ENCODE results near the gene KMT5B. TPM values are rescaled to one million over a fixed set of nuclear protein-coding genes. Genes with fewer than 3 reads are reported as not detected.
A peak's percentile ranks its signal among the peaks of the same experiment; 100 is the strongest.

Gene KMT5B
- total and polyA plus RNA-seq, 2 of the 13 experiments (the other 11 are each of a cell fraction or from before 2014, with no cell fraction given), result 17.6 to 23.7 TPM

- TF ChIP-seq ZNF841 (CRISPR knock-in tag; IDR thresholded peaks at IDR 0.05; ENCODE audit: borderline replicate concordance), result no peak
- no peaks in the 10 kb centered on the region for H3K9me3 ChIP-seq (ENCODE audit: low read length)
- H3K4me2 ChIP-seq (ENCODE audit: low read depth, low read length), result no peak overlapping the region
- no peak for DNase-seq (ENCODE audit: low spot score)
- H4K20me1 ChIP-seq (ENCODE audit: insufficient read depth, low read length), result no peaks in the 10 kb centered on the region
- peaks cover 84% of the 10 kb centered on the region for H3K4me1 ChIP-seq (ENCODE audit: insufficient read depth, low read length)
- CTCF ChIA-PET (ENCODE audit: low intra/inter-chr PET ratio, low total read pairs), result no interaction called here
- POLR2A ChIA-PET, result interaction anchor here (0.7 to 6.6 kb wide), 3 partner anchors 21 to 421 kb away, joined by 5 to 98 read pairs (median 14); partner anchors contain the start of gene CHKA
- intact Hi-C loops (cut with micrococcal nuclease; ENCODE audit: unreplicated experiment) (no loop called here), in situ Hi-C loops (cut with HindIII; ENCODE audit: extremely low pct_ligation_motif_present, low pct_unique_long_range_greater_than_20kb) (no loop called here)
- no peaks in the 10 kb centered on the region for H3K79me2 ChIP-seq (ENCODE audit: insufficient read depth, low read length)
- H3K27ac ChIP-seq (ENCODE audit: extremely low read length, insufficient read depth, low read length), result no peak overlapping the region
- no peak overlapping the region for H3K9ac ChIP-seq (ENCODE audit: insufficient read depth, low read depth, low read length)
- no TSS peak for BruUV-seq (replicated peaks)
- H3K36me3 ChIP-seq (replicated peaks in 1 of 2; ENCODE audit: control insufficient read depth in 1 of 2, insufficient read depth in 2 of 2, low read length in 2 of 2), result no peaks in the 10 kb centered on the region
- H3K27me3 ChIP-seq (ENCODE audit: control insufficient read depth in 1 of 2, insufficient read depth in 2 of 2, low read length in 2 of 2), result no peaks in the 10 kb centered on the region; a peak in 1 of 5 replicates
- 94% methylated on average over 6 of the region's 6 CpGs for WGBS (ENCODE audit: low lambda C conversion rate)
- H2AFZ ChIP-seq (ENCODE audit: low read length), result no peak overlapping the region
- no peak overlapping the region for H3K4me3 ChIP-seq (replicated peaks in 1 of 3; ENCODE audit: insufficient read depth in 1 of 3, low read depth in 2 of 3, low read length in 3 of 3)
- no peak for FAIRE-seq
- no peak for ATAC-seq
Observed at GRCh38 chr11:68149417-68149816, 63.7 kb downstream of the KMT5B start.

- no peak for ATAC-seq
- TF ChIP-seq ZZZ3 (CRISPR knock-in tag; IDR thresholded peaks at IDR 0.05; ENCODE audit: borderline replicate concordance) (no peak), FOXA3 (CRISPR knock-in tag; IDR thresholded peaks at IDR 0.05) (no peak), TGIF2 (CRISPR knock-in tag; IDR thresholded peaks at IDR 0.05) (no peak), TFDP2 (CRISPR knock-in tag; IDR thresholded peaks at IDR 0.05) (no peak), SIN3B (IDR thresholded peaks at IDR 0.05; ENCODE audit: low read length) (no peak), TBL1XR1 (IDR thresholded peaks at IDR 0.05; ENCODE audit: borderline replicate concordance, low read length, partially characterized antibody) (no peak), PPARG (CRISPR knock-in tag; conservative IDR thresholded peaks at IDR 0.05) (no peak), ZNF577 (CRISPR knock-in tag; IDR thresholded peaks at IDR 0.05; ENCODE audit: borderline replicate concordance, low read depth) (no peak), TCF7L2 (IDR thresholded peaks at IDR 0.05; ENCODE audit: low read depth, low read length) (no peak), ARID3A (IDR thresholded peaks at IDR 0.05; ENCODE audit: low read depth, low read length) (no peak), SATB2 (CRISPR knock-in tag; IDR thresholded peaks at IDR 0.05) (no peak), DRAP1 (CRISPR knock-in tag; IDR thresholded peaks at IDR 0.05) (no peak), ZNF570 (CRISPR knock-in tag; IDR thresholded peaks at IDR 0.05; ENCODE audit: borderline replicate concordance) (no peak)
Observed at GRCh38 chr11:68148879-68149278, 64.2 kb downstream of the KMT5B start.

More at GRCh38 chr11:68148879-68149278, 64.2 kb downstream of the KMT5B start:
- Histone ChIP-seq H4K20me1 (ENCODE audit: insufficient read depth, low read length) (no peaks in the 10 kb centered on the region), H3K36me3 (replicated peaks in 1 of 2; ENCODE audit: control insufficient read depth in 1 of 2, insufficient read depth in 2 of 2, low read length in 2 of 2) (no peaks in the 10 kb centered on the region), H3K9me3 (ENCODE audit: low read length) (no peaks in the 10 kb centered on the region), H3K4me2 (ENCODE audit: low read depth, low read length) (no peak overlapping the region), H3K27ac (ENCODE audit: extremely low read length, insufficient read depth, low read length) (peak overlapping the region; percentile 10), H3K79me2 (ENCODE audit: insufficient read depth, low read length) (no peaks in the 10 kb centered on the region), H3K4me3 (replicated peaks in 1 of 3; ENCODE audit: insufficient read depth in 1 of 3, low read depth in 2 of 3, low read length in 3 of 3) (no peak overlapping the region), H3K4me1 (ENCODE audit: insufficient read depth, low read length) (peaks cover 79% of the 10 kb centered on the region), H2AFZ (ENCODE audit: low read length) (no peak overlapping the region), H3K9ac (ENCODE audit: insufficient read depth, low read depth, low read length) (no peak overlapping the region), H3K27me3 (ENCODE audit: control insufficient read depth in 1 of 2, insufficient read depth in 2 of 2, low read length in 2 of 2) (no peaks in the 10 kb centered on the region; a peak in 1 of 5 replicates)
- no TSS peak for BruUV-seq (replicated peaks)
- DNase-seq (ENCODE audit: low spot score) (no peak), FAIRE-seq (no peak)
- intact Hi-C loops (cut with micrococcal nuclease; ENCODE audit: unreplicated experiment) (no loop called here), in situ Hi-C loops (cut with HindIII; ENCODE audit: extremely low pct_ligation_motif_present, low pct_unique_long_range_greater_than_20kb) (no loop called here)
- ChIA-PET CTCF (ENCODE audit: low intra/inter-chr PET ratio, low total read pairs) (no interaction called here), POLR2A (interaction anchor here (3.4 to 6.6 kb wide), 2 partner anchors 21 to 30 kb away, joined by 14 to 98 read pairs; partner anchors contain the start of gene CHKA)
- 95% methylated on average over 6 of the region's 7 CpGs for WGBS (ENCODE audit: low lambda C conversion rate)

Measured in HepG2 (cell line).